ENCODE data around the gene CT47C1. TPM values are rescaled to one million over a fixed set of nuclear protein-coding genes. Genes with fewer than 3 reads are reported as not detected.

The CT47C1 gene
- polyA plus RNA-seq, 1 experiment, result not detected

GRCh38 chrX:119042996-119043395 lies 29.8 kb upstream of the CT47C1 start:
- no peak for TF ChIP-seq CTCF (IDR thresholded peaks at IDR 0.05; ENCODE audit: low read depth, low read length)
- POLR2A ChIA-PET, result no interaction called here
- DNase-seq (ENCODE audit: low read depth, low spot score), result no peak
- H3K4me3 ChIP-seq (ENCODE audit: low read depth, low read length), result no peak overlapping the region
- CTCF ChIA-PET, result no interaction called here
- no peak overlapping the region for H3K27ac ChIP-seq (ENCODE audit: low read depth, low read length)
- H3K27me3 ChIP-seq (ENCODE audit: control insufficient read depth, insufficient read depth, low read length), result no peaks in the 10 kb centered on the region
- H3K9me3 ChIP-seq (ENCODE audit: control insufficient read depth, insufficient read depth, low read length), result no peaks in the 10 kb centered on the region

- CTCF ChIA-PET, result no interaction called here
- POLR2A ChIA-PET, result no interaction called here
- Histone ChIP-seq H3K27ac (ENCODE audit: low read depth, low read length) (no peak overlapping the region), H3K27me3 (ENCODE audit: control insufficient read depth, insufficient read depth, low read length) (no peaks in the 10 kb centered on the region), H3K9me3 (ENCODE audit: control insufficient read depth, insufficient read depth, low read length) (no peaks in the 10 kb centered on the region), H3K4me3 (ENCODE audit: low read depth, low read length) (no peak overlapping the region)
- no peak for TF ChIP-seq CTCF (IDR thresholded peaks at IDR 0.05; ENCODE audit: low read depth, low read length)
- DNase-seq (ENCODE audit: low read depth, low spot score), result no peak
Measured at GRCh38 chrX:119045884-119046283, 26.9 kb upstream of the CT47C1 start.

GRCh38 chrX:119055687-119056086 lies 17.1 kb upstream of the CT47C1 start:
- Histone ChIP-seq H3K27ac (ENCODE audit: low read depth, low read length) (no peak overlapping the region), H3K9me3 (ENCODE audit: control insufficient read depth, insufficient read depth, low read length) (no peaks in the 10 kb centered on the region), H3K27me3 (ENCODE audit: control insufficient read depth, insufficient read depth, low read length) (peaks cover 4% of the 10 kb centered on the region), H3K4me3 (ENCODE audit: low read depth, low read length) (no peak overlapping the region)
- CTCF ChIA-PET, result interaction anchor here (3.1 kb wide), 1 partner anchor 11 kb away, joined by 20 read pairs; no protein-coding TSS in a partner anchor
- no peak for TF ChIP-seq CTCF (IDR thresholded peaks at IDR 0.05; ENCODE audit: low read depth, low read length)
- POLR2A ChIA-PET, result no interaction called here
- no peak for DNase-seq (ENCODE audit: low read depth, low spot score)

GRCh38 chrX:119062750-119063374 lies 9.9 kb upstream of the CT47C1 start:
- Histone ChIP-seq H3K9me3 (ENCODE audit: control insufficient read depth, insufficient read depth, low read length) (no peaks in the 10 kb centered on the region), H3K4me3 (ENCODE audit: low read depth, low read length) (no peak overlapping the region), H3K27ac (ENCODE audit: low read depth, low read length) (no peak overlapping the region), H3K27me3 (ENCODE audit: control insufficient read depth, insufficient read depth, low read length) (no peaks in the 10 kb centered on the region)
- ChIA-PET CTCF (interaction anchor here (2.7 kb wide), 1 partner anchor 57 kb away, joined by 8 read pairs; no protein-coding TSS in a partner anchor), POLR2A (no interaction called here)
- DNase-seq (ENCODE audit: low read depth, low spot score), result no peak
- no peak for TF ChIP-seq CTCF (IDR thresholded peaks at IDR 0.05; ENCODE audit: low read depth, low read length)

- no peak for DNase-seq (ENCODE audit: low read depth, low spot score)
- Histone ChIP-seq H3K4me3 (ENCODE audit: low read depth, low read length) (no peak overlapping the region), H3K27me3 (ENCODE audit: control insufficient read depth, insufficient read depth, low read length) (no peaks in the 10 kb centered on the region), H3K27ac (ENCODE audit: low read depth, low read length) (no peak overlapping the region), H3K9me3 (ENCODE audit: control insufficient read depth, insufficient read depth, low read length) (no peaks in the 10 kb centered on the region)
- CTCF ChIA-PET, result interaction anchor here (2.7 kb wide), 1 partner anchor 58 kb away, joined by 8 read pairs; no protein-coding TSS in a partner anchor
- no peak for TF ChIP-seq CTCF (IDR thresholded peaks at IDR 0.05; ENCODE audit: low read depth, low read length)
- POLR2A ChIA-PET, result no interaction called here
Measured at GRCh38 chrX:119063428-119063827, 9.4 kb upstream of the CT47C1 start.

Data from AG04450 (cell line).